ENCODE data around the gene STX16. TPM values are rescaled to one million over a fixed set of nuclear protein-coding genes. Genes with fewer than 3 reads are reported as not detected.

The STX16 gene
- total and polyA plus RNA-seq, 9 of the 15 experiments (the other 6 are each of a cell fraction or from before 2014, with no cell fraction given) = 4.4 to 43.5 (median 14.7) TPM

GRCh38 chr20:58616411-58616810 is 34.7 kb upstream of the STX16 start (continued):
- TF ChIP-seq CEBPZ (IDR thresholded peaks at IDR 0.05; ENCODE audit: borderline replicate concordance, low read depth, low read length) (no peak), ATF2 (CRISPR knock-in tag; IDR thresholded peaks at IDR 0.05) (no peak), POLR2AphosphoS2 (IDR thresholded peaks at IDR 0.05; ENCODE audit: low read length) (no peak), ZNF584 (CRISPR knock-in tag; IDR thresholded peaks at IDR 0.05; ENCODE audit: low read depth) (no peak), BHLHE40 (IDR thresholded peaks at IDR 0.05; ENCODE audit: low read length) (no peak), EHMT2 (IDR thresholded peaks at IDR 0.05) (no peak), ZNF717 (CRISPR knock-in tag; IDR thresholded peaks at IDR 0.05) (no peak), ATF6 (CRISPR knock-in tag; IDR thresholded peaks at IDR 0.05) (no peak), PURB (CRISPR knock-in tag; IDR thresholded peaks at IDR 0.05; ENCODE audit: low read depth) (no peak)
